Measurements from ENCODE around the gene AOC2. TPM values are rescaled to one million over a fixed set of nuclear protein-coding genes. Genes with fewer than 3 reads are reported as not detected.

AOC2 gene
- total and polyA plus RNA-seq, 2 of the 13 experiments (the other 11 are each of a cell fraction or from before 2014, with no cell fraction given): 1.2 to 3.3 TPM

DNA sequence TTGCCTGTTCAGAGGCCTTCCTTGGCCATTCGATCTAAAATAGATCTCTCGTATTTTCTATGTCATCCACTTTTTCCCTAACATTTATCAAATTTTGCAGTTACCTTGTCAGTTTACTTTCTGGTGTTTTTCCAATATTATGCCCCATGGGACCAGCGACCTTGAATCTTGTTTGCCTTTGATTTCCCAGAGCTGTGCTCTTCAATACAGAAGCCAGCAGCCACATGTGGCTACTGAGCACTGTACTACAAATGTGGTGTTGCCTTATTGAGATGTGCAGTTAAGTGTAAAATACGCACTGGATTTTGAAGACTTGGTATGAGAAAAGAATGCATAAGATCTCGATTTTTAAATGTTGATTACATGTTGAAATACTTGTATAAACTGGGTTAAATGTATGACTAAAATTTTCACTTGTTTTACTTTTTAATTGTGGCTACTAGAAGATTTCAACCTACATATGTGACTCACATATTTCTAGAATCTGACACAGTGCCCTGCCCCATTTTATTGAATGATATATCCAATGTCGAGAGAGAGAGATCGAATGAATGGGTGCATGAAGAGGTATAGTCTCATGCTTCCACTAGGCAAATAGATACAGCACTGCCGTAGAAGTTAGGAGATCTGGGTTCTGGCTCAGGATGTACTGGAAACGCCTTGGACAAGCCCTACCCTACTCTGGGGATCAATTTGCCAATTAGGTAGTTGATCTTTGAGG, 12.0 kb upstream of the AOC2 start (continued):
- TF ChIP-seq, protein P1, sequence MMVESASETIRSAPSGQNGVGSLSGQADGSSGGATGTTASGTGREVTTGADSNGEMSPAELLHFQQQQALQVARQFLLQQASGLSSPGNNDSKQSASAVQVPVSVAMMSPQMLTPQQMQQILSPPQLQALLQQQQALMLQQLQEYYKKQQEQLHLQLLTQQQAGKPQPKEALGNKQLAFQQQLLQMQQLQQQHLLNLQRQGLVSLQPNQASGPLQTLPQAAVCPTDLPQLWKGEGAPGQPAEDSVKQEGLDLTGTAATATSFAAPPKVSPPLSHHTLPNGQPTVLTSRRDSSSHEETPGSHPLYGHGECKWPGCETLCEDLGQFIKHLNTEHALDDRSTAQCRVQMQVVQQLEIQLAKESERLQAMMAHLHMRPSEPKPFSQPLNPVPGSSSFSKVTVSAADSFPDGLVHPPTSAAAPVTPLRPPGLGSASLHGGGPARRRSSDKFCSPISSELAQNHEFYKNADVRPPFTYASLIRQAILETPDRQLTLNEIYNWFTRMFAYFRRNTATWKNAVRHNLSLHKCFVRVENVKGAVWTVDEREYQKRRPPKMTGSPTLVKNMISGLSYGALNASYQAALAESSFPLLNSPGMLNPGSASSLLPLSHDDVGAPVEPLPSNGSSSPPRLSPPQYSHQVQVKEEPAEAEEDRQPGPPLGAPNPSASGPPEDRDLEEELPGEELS (CRISPR knock-in tag; IDR thresholded peaks at IDR 0.05): peak; percentile 47; the same call in 1 of the 2 replicates
- TF ChIP-seq, protein P2, sequence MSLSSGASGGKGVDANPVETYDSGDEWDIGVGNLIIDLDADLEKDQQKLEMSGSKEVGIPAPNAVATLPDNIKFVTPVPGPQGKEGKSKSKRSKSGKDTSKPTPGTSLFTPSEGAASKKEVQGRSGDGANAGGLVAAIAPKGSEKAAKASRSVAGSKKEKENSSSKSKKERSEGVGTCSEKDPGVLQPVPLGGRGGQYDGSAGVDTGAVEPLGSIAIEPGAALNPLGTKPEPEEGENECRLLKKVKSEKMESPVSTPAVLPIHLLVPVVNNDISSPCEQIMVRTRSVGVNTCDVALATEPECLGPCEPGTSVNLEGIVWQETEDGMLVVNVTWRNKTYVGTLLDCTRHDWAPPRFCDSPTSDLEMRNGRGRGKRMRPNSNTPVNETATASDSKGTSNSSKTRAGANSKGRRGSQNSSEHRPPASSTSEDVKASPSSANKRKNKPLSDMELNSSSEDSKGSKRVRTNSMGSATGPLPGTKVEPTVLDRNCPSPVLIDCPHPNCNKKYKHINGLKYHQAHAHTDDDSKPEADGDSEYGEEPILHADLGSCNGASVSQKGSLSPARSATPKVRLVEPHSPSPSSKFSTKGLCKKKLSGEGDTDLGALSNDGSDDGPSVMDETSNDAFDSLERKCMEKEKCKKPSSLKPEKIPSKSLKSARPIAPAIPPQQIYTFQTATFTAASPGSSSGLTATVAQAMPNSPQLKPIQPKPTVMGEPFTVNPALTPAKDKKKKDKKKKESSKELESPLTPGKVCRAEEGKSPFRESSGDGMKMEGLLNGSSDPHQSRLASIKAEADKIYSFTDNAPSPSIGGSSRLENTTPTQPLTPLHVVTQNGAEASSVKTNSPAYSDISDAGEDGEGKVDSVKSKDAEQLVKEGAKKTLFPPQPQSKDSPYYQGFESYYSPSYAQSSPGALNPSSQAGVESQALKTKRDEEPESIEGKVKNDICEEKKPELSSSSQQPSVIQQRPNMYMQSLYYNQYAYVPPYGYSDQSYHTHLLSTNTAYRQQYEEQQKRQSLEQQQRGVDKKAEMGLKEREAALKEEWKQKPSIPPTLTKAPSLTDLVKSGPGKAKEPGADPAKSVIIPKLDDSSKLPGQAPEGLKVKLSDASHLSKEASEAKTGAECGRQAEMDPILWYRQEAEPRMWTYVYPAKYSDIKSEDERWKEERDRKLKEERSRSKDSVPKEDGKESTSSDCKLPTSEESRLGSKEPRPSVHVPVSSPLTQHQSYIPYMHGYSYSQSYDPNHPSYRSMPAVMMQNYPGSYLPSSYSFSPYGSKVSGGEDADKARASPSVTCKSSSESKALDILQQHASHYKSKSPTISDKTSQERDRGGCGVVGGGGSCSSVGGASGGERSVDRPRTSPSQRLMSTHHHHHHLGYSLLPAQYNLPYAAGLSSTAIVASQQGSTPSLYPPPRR (CRISPR knock-in tag; IDR thresholded peaks at IDR 0.05; ENCODE audit: borderline replicate concordance): no peak
- TF ChIP-seq ZNF12 (CRISPR knock-in tag; IDR thresholded peaks at IDR 0.05) (0 out of 2 replicates have a peak, but pooled peaks have one; percentile 29), ZBTB3 (CRISPR knock-in tag; IDR thresholded peaks at IDR 0.05; ENCODE audit: borderline replicate concordance, low read depth) (no peak)
- TF ChIP-seq, protein P3, sequence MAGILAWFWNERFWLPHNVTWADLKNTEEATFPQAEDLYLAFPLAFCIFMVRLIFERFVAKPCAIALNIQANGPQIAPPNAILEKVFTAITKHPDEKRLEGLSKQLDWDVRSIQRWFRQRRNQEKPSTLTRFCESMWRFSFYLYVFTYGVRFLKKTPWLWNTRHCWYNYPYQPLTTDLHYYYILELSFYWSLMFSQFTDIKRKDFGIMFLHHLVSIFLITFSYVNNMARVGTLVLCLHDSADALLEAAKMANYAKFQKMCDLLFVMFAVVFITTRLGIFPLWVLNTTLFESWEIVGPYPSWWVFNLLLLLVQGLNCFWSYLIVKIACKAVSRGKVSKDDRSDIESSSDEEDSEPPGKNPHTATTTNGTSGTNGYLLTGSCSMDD (CRISPR knock-in tag; IDR thresholded peaks at IDR 0.05): no peak

All from HepG2 (cell line).